ENCODE measurements around the gene SULF2. TPM values are rescaled to one million over a fixed set of nuclear protein-coding genes. Genes with fewer than 3 reads are reported as not detected.

Gene SULF2
- total RNA-seq, 1 experiment from 2014 or later = 13.0 TPM

DNA sequence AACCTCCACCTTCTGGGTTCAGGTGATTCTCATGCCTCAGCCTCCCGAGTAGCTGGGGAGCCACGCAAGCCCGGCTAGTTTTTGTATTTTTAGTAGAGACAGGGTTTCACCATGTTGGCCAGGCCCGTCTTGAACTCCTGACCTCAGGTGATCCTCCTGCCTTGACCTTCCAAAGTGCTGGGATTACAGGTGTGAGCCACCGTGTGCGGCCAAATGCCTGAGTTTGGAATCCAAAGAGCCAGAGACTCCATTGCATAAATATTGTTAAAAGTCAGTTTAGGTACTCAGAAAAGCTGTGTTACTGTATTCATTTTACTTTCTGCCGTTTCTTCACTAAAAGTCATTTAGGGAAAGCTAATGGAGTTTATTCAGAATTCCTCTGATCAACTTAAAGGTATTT is 137.3 kb downstream of the SULF2 start:
- H3K4me1 ChIP-seq (ENCODE audit: control insufficient read depth in 1 of 2, insufficient read depth in 2 of 2, low read length in 2 of 2) = no peaks in the 10 kb centered on the region
- H3K9ac ChIP-seq (ENCODE audit: low read length) = no peak overlapping the region
- intact Hi-C loops (cut with micrococcal nuclease) = no loop called here
- ATAC-seq (no peak), DNase-seq (ENCODE audit: low read depth, low spot score) (no peak)
- ChIA-PET POLR2A (no interaction called here), CTCF (no interaction called here), RAD21 (ENCODE audit: low non-redundant PET in 1 of 2, low total read pairs in 2 of 2, uncharacterized antibody in 2 of 2, unreplicated experiment in 2 of 2) (no interaction called here)
- no peak for TF ChIP-seq RAD21 (IDR thresholded peaks at IDR 0.05; ENCODE audit: low read depth)
- TF ChIP-seq CEBPB (IDR thresholded peaks at IDR 0.05; ENCODE audit: low read depth) = no peak
- no peak for TF ChIP-seq EGR1 (IDR thresholded peaks at IDR 0.05; ENCODE audit: low read depth)
- TF ChIP-seq ELF1 (IDR thresholded peaks at IDR 0.05; ENCODE audit: borderline replicate concordance, low read depth) = no peak
- TF ChIP-seq TCF7L2 (IDR thresholded peaks at IDR 0.05; ENCODE audit: borderline replicate concordance, extremely low read depth, insufficient read depth, insufficient read length) = no peak
- TF ChIP-seq EZH2phosphoT487 (IDR thresholded peaks at IDR 0.05; ENCODE audit: borderline replicate concordance) = no peak
- TF ChIP-seq, protein P1, sequence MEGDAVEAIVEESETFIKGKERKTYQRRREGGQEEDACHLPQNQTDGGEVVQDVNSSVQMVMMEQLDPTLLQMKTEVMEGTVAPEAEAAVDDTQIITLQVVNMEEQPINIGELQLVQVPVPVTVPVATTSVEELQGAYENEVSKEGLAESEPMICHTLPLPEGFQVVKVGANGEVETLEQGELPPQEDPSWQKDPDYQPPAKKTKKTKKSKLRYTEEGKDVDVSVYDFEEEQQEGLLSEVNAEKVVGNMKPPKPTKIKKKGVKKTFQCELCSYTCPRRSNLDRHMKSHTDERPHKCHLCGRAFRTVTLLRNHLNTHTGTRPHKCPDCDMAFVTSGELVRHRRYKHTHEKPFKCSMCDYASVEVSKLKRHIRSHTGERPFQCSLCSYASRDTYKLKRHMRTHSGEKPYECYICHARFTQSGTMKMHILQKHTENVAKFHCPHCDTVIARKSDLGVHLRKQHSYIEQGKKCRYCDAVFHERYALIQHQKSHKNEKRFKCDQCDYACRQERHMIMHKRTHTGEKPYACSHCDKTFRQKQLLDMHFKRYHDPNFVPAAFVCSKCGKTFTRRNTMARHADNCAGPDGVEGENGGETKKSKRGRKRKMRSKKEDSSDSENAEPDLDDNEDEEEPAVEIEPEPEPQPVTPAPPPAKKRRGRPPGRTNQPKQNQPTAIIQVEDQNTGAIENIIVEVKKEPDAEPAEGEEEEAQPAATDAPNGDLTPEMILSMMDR (IDR thresholded peaks at IDR 0.05 in 2 of 3, conservative IDR thresholded peaks at IDR 0.05 in 1 of 3; ENCODE audit: borderline replicate concordance in 1 of 3, insufficient read depth in 1 of 3, low read depth in 2 of 3, low read length in 2 of 3) = no peak
- TF ChIP-seq SP1 (IDR thresholded peaks at IDR 0.05; ENCODE audit: low read depth) = no peak
- no peak for TF ChIP-seq CBX3 (IDR thresholded peaks at IDR 0.05; ENCODE audit: low read depth)
- no peak for TF ChIP-seq POLR2A (IDR thresholded peaks at IDR 0.05; ENCODE audit: borderline replicate concordance, extremely low read depth, insufficient read depth, insufficient read length)
- TF ChIP-seq SRF (IDR thresholded peaks at IDR 0.05; ENCODE audit: low read depth) = no peak
- TF ChIP-seq, protein P2, sequence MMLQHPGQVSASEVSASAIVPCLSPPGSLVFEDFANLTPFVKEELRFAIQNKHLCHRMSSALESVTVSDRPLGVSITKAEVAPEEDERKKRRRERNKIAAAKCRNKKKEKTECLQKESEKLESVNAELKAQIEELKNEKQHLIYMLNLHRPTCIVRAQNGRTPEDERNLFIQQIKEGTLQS (IDR thresholded peaks at IDR 0.05) = no peak
- TF ChIP-seq SIN3A (IDR thresholded peaks at IDR 0.05; ENCODE audit: low read depth) = no peak
- no peak for TF ChIP-seq ZNF274 (IDR thresholded peaks at IDR 0.05; ENCODE audit: low read depth, low read length)
- TF ChIP-seq, protein P3, sequence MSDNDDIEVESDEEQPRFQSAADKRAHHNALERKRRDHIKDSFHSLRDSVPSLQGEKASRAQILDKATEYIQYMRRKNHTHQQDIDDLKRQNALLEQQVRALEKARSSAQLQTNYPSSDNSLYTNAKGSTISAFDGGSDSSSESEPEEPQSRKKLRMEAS (IDR thresholded peaks at IDR 0.05) = no peak
- H3K27me3 ChIP-seq (ENCODE audit: insufficient read depth, low read length) = no peaks in the 10 kb centered on the region
- no TSS peak for BruUV-seq (replicated peaks)
- H3K9me2 ChIP-seq (ENCODE audit: insufficient read depth) = no peaks in the 10 kb centered on the region
- peaks cover 5 to 12% of the 10 kb centered on the region in 2 experiments; a peak in 3 of 4 replicates for H3K36me3 ChIP-seq (ENCODE audit: control insufficient read depth in 1 of 2, insufficient read depth in 2 of 2, low read length in 2 of 2)
- H3K27ac ChIP-seq (ENCODE audit: low read depth, low read length) = no peak overlapping the region
- no peak overlapping the region for H3K4me3 ChIP-seq (replicated peaks in 1 of 2; ENCODE audit: low read depth in 1 of 2, low read length in 2 of 2)
- H3K79me2 ChIP-seq (ENCODE audit: insufficient read depth, low read length) = no peaks in the 10 kb centered on the region
- H3K9me3 ChIP-seq (ENCODE audit: control insufficient read depth in 1 of 2, insufficient read depth in 1 of 2, low read depth in 1 of 2, low read length in 2 of 2) = no peaks in the 10 kb centered on the region
- no peak overlapping the region for H3K4me2 ChIP-seq (ENCODE audit: low read length)
- H2AFZ ChIP-seq (ENCODE audit: low read depth, low read length, poor library complexity, severe bottlenecking) = no peak overlapping the region
- H4K20me1 ChIP-seq (ENCODE audit: insufficient read depth) = no peaks in the 10 kb centered on the region
